Stimulated activated CD8-positive, alpha-beta memory T cell treated with anti-CD3 and anti-CD28 coated beads, Interleukin-12 subunit alpha, Interleukin-12 subunit beta, amount 100 ng/mL, for 4 hours (primary cell): Measurements from ENCODE around the gene LSMEM2.
A peak's percentile ranks its signal among the peaks of the same experiment; 100 is the strongest.
"Not testable (repeated sequence)": the region's sequence is repeated elsewhere in the genome, so short reads cannot be mapped to it uniquely, and the experiment has no call there.

Experiments used
- DNase-seq: peaks from one replicate; pipeline ENCODE4 v3.0.0-alpha.2; 2020; ENCODE audit warnings: low read depth

Gene LSMEM2

GRCh38 chr3:50298836-50299637, 20.1 kb downstream of the LSMEM2 start, which contains the start of the genes HYAL3 and NAA80:
Gene HYAL3, minus strand, starts transcription at chr3:50299405. Its CDS starts 3,803 bp downstream, at chr3:50295602.
Gene NAA80, minus strand, starts transcription at chr3:50299405. Its CDS starts 1,942 bp downstream, at chr3:50297463.
- DNase-seq = peak; percentile 98

GRCh38 chr3:50299638-50299928, 20.7 kb downstream of the LSMEM2 start:
- no peak for DNase-seq

- DNase-seq = no peak
These were observed 21.2 kb downstream of the LSMEM2 start for GRCh38 chr3:50299929-50300680.

- no peak for DNase-seq
These were observed 21.9 kb downstream of the LSMEM2 start for GRCh38 chr3:50300681-50301254.

GRCh38 chr3:50302095-50303012, 23.5 kb downstream of the LSMEM2 start:
- no peak for DNase-seq

GRCh38 chr3:50303013-50303815, 24.3 kb downstream of the LSMEM2 start, which contains the start of gene HYAL1:
Gene HYAL1, minus strand, starts transcription at chr3:50303574. Its CDS starts 618 bp downstream, at chr3:50302956.
- no peak for DNase-seq

- DNase-seq = no peak
These were observed 25.7 kb downstream of the LSMEM2 start for GRCh38 chr3:50304601-50305000.

GRCh38 chr3:50312041-50312440, 33.2 kb downstream of the LSMEM2 start:
- DNase-seq = not testable (repeated sequence)

- no peak for DNase-seq
These were observed 35.5 kb downstream of the LSMEM2 start for GRCh38 chr3:50314342-50314741.

GRCh38 chr3:50314816-50315215, 35.9 kb downstream of the LSMEM2 start:
- DNase-seq = no peak

- DNase-seq = peak; percentile 63
These were observed 37.9 kb downstream of the LSMEM2 start for GRCh38 chr3:50316657-50317242.

- no peak for DNase-seq
These were observed 38.4 kb downstream of the LSMEM2 start for GRCh38 chr3:50317300-50317699.

- no peak for DNase-seq
These were observed 39.3 kb downstream of the LSMEM2 start for GRCh38 chr3:50318163-50318562.

- DNase-seq = no peak
These were observed 39.7 kb downstream of the LSMEM2 start for GRCh38 chr3:50318615-50319014.

GRCh38 chr3:50319181-50319893, 40.5 kb downstream of the LSMEM2 start:
- DNase-seq = no peak

GRCh38 chr3:50319894-50320625, 41.2 kb downstream of the LSMEM2 start:
- no peak for DNase-seq

GRCh38 chr3:50320853-50321335, 42.0 kb downstream of the LSMEM2 start:
- no peak for DNase-seq

- DNase-seq = peak; percentile 74
These were observed 42.6 kb downstream of the LSMEM2 start for GRCh38 chr3:50321336-50322114.
